Measurements from ENCODE around the gene GAL. TPM values are rescaled to one million over a fixed set of nuclear protein-coding genes. Genes with fewer than 3 reads are reported as not detected.

GAL gene
- total RNA-seq, 1 donor from 2014 or later: not detected

DNA sequence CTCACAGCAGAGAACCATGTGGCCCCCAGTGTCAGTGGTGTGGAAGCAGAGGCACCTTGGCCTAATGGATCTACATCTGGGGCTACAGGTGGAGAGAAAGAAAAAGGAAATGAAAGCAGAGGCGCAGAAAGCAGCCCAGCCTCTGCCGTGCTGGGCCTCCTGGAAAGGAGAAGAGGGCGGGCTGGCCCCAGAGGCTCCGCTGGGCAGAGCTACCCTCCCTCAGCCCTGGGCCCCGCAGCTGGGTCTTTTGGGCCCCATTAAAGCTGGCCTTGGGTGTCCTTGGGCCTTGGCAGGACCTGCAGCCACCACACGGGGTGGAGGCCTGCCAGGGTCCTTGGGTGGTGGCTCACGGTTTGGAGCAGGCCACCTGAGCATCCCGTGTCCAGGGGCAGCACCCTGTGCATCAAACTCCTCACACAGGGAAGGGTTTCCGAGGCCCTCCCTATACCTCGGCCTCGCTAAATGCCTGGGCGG, 31.6 kb upstream of the GAL start:
- TF ChIP-seq, protein P1, sequence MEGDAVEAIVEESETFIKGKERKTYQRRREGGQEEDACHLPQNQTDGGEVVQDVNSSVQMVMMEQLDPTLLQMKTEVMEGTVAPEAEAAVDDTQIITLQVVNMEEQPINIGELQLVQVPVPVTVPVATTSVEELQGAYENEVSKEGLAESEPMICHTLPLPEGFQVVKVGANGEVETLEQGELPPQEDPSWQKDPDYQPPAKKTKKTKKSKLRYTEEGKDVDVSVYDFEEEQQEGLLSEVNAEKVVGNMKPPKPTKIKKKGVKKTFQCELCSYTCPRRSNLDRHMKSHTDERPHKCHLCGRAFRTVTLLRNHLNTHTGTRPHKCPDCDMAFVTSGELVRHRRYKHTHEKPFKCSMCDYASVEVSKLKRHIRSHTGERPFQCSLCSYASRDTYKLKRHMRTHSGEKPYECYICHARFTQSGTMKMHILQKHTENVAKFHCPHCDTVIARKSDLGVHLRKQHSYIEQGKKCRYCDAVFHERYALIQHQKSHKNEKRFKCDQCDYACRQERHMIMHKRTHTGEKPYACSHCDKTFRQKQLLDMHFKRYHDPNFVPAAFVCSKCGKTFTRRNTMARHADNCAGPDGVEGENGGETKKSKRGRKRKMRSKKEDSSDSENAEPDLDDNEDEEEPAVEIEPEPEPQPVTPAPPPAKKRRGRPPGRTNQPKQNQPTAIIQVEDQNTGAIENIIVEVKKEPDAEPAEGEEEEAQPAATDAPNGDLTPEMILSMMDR (IDR thresholded peaks at IDR 0.05): no peak
- H3K27ac ChIP-seq: no peak overlapping the region
- H3K27me3 ChIP-seq (ENCODE audit: low read depth): peaks cover 33% of the 10 kb centered on the region
- no peak for ATAC-seq
- H3K36me3 ChIP-seq: no peaks in the 10 kb centered on the region
- intact Hi-C loops (cut with DNase I): no loop called here
- H3K9me3 ChIP-seq: no peaks in the 10 kb centered on the region
- DNase-seq: no peak
- no peak overlapping the region for H3K4me3 ChIP-seq
- H3K4me1 ChIP-seq: no peaks in the 10 kb centered on the region

DNA sequence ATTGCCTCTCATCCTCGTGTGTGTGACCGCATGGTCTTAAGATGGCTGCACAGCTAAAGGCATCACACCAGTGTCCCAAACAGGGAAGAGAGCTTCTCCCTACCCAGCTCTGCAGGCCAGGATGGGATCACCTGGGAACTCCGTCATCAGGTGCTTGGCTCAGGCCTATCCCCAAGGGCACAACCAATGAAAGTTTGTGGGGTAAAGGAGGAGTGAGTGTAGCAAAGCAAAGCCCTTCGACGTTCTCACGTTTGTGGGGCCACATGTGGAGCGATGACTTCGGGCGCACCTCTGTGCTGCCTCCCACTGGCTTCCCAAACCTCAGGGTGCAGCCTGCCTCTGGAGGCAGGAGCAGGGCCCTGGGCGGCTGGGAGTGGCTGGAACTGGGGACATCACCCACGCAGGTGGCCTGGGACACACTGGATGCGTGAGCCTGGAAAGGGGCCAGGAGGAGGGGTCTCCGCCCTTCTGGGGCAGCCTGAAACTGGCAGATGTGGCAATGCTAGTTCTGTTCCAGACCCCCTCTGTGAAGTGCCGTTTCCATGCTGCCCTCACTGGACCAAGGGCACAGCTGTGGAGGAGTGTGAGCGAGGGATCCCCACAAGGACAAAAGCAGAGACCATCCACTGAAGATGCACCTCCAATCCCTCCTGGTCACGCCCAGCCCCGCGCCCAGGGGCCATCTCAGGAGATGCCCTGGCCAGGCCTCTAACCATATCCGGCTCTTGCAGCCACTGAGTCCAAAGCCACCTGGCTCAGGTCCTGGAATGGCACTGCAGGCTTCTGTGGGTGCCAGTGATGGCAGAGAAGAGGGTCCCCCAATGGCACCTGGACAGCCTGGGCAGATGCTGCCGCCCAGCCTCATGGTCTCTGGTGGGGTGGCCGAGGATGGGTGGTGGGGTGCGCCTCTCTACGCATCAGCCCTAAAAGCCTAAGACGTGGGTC, 30.6 kb upstream of the GAL start:
- no peaks in the 10 kb centered on the region for H3K9me3 ChIP-seq
- H3K4me1 ChIP-seq: no peaks in the 10 kb centered on the region
- no peaks in the 10 kb centered on the region for H3K36me3 ChIP-seq
- H3K27ac ChIP-seq: no peak overlapping the region
- intact Hi-C loops (cut with DNase I): no loop called here
- TF ChIP-seq, protein P1 (IDR thresholded peaks at IDR 0.05): no peak
- ATAC-seq (no peak), DNase-seq (no peak)
- H3K4me3 ChIP-seq: no peak overlapping the region
- H3K27me3 ChIP-seq (ENCODE audit: low read depth): peaks cover 33% of the 10 kb centered on the region

DNA sequence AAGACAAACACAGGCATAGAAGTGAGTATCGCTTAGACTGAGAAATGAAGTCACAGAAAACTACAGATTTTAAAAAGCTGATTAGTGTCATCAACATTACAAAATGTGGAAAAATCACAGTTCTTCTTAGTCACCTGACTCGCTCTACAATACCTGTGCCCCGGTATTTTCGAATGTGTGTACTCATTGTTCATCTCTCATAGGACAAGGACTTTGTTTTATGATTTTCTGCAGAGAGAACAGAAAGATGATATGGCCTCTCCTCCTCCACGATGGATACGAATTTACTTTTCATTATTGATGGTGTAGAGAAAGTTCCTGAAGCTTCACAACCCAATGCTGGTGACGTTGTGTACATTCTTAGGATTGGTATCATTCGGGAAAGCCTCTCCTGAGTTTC, 29.4 kb upstream of the GAL start:
- Histone ChIP-seq H3K4me3 (no peak overlapping the region), H3K27ac (no peak overlapping the region), H3K36me3 (no peaks in the 10 kb centered on the region), H3K4me1 (no peaks in the 10 kb centered on the region), H3K27me3 (ENCODE audit: low read depth) (peaks cover 30% of the 10 kb centered on the region), H3K9me3 (no peaks in the 10 kb centered on the region)
- TF ChIP-seq, protein P1 (IDR thresholded peaks at IDR 0.05): no peak
- intact Hi-C loops (cut with DNase I): no loop called here
- ATAC-seq: no peak
- no peak for DNase-seq

DNA sequence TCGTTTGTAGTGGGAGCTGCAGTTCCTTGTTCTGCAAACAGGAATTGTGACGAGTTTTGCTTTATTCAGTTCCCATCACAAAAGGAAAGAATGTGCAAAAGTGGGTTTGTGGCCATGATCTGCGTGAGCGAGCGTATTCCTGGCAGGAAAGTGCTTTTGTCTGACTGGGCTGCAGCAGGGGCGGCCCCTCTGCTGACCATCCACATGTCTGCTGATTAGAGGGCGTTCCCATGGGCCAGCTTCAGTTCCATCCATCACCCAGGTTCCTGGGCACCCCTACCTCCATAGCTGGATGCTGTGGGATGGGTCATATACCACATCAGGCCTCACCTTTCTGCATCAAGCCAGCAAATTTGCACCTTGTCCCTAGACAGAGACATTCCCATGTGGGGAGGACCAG, 28.9 kb upstream of the GAL start:
- peaks cover 26% of the 10 kb centered on the region for H3K27me3 ChIP-seq (ENCODE audit: low read depth)
- TF ChIP-seq, protein P1 (IDR thresholded peaks at IDR 0.05): no peak
- no peaks in the 10 kb centered on the region for H3K9me3 ChIP-seq
- H3K4me1 ChIP-seq: no peaks in the 10 kb centered on the region
- no peak overlapping the region for H3K4me3 ChIP-seq
- DNase-seq (no peak), ATAC-seq (no peak)
- intact Hi-C loops (cut with DNase I): no loop called here
- no peaks in the 10 kb centered on the region for H3K36me3 ChIP-seq
- H3K27ac ChIP-seq: no peak overlapping the region

DNA sequence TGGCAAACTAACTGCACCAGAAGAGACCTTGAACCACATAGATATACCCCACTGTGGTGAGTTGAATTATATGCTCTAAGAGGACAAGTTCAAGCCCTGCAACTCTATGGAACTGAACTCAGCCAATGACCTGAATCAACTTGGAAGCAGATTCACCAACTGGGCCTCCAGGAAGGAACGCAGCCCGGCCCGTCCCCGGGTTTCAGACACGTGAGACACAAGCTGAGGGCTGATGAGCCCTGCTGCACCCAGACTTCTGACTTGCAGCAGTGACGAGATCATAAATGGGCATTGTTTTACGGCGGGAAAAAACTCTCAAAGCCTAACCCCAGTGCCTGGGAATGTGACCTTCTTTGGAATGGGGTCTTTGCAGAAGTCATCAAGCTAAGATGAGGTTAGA, 28.5 kb upstream of the GAL start:
- no peak for ATAC-seq
- Histone ChIP-seq H3K27me3 (ENCODE audit: low read depth) (peaks cover 24% of the 10 kb centered on the region), H3K4me3 (no peak overlapping the region), H3K27ac (no peak overlapping the region), H3K9me3 (no peaks in the 10 kb centered on the region), H3K36me3 (no peaks in the 10 kb centered on the region), H3K4me1 (no peaks in the 10 kb centered on the region)
- intact Hi-C loops (cut with DNase I): no loop called here
- TF ChIP-seq, protein P1 (IDR thresholded peaks at IDR 0.05): no peak
- no peak for DNase-seq

Measured in lower lobe of right lung (tissue), 2 donors.